ENCODE data around the gene GRK5.

Gene GRK5

GRCh38 chr10:119318411-119319160 lies 111.2 kb downstream of the GRK5 start:
- no peak for DNase-seq (ENCODE audit: extremely low spot score)
- TF ChIP-seq L3MBTL2 (conservative IDR thresholded peaks at IDR 0.05) (no peak), NFRKB (IDR thresholded peaks at IDR 0.05) (no peak), LEF1 (IDR thresholded peaks at IDR 0.05; ENCODE audit: borderline replicate concordance) (no peak), HDGF (IDR thresholded peaks at IDR 0.05; ENCODE audit: borderline replicate concordance) (no peak), SUZ12 (IDR thresholded peaks at IDR 0.05) (no peak), ELF4 (IDR thresholded peaks at IDR 0.05) (no peak), ZNF384 (IDR thresholded peaks at IDR 0.05) (no peak), CTBP1 (IDR thresholded peaks at IDR 0.05; ENCODE audit: borderline replicate concordance) (no peak), SP1 (IDR thresholded peaks at IDR 0.05) (no peak), PKNOX1 (IDR thresholded peaks at IDR 0.05) (no peak), BHLHE40 (IDR thresholded peaks at IDR 0.05; ENCODE audit: borderline replicate concordance) (no peak), FOXK2 (IDR thresholded peaks at IDR 0.05) (no peak), FOXA1 (IDR thresholded peaks at IDR 0.05) (no peak)
- ChIA-PET CTCF (no interaction called here), POLR2A (no interaction called here)

GRCh38 chr10:119319161-119319919 lies 112.0 kb downstream of the GRK5 start:
- TF ChIP-seq BHLHE40 (IDR thresholded peaks at IDR 0.05; ENCODE audit: borderline replicate concordance) (no peak), SP1 (IDR thresholded peaks at IDR 0.05) (no peak), ARNT (IDR thresholded peaks at IDR 0.05) (no peak), SUZ12 (IDR thresholded peaks at IDR 0.05) (no peak), TARDBP (IDR thresholded peaks at IDR 0.05) (no peak), FOXM1 (IDR thresholded peaks at IDR 0.05; ENCODE audit: borderline replicate concordance) (no peak), CTBP1 (IDR thresholded peaks at IDR 0.05; ENCODE audit: borderline replicate concordance) (no peak), NFRKB (IDR thresholded peaks at IDR 0.05) (no peak), L3MBTL2 (conservative IDR thresholded peaks at IDR 0.05) (no peak), FOXK2 (IDR thresholded peaks at IDR 0.05) (no peak), ELF4 (IDR thresholded peaks at IDR 0.05) (no peak), PKNOX1 (IDR thresholded peaks at IDR 0.05) (no peak), FOXA1 (IDR thresholded peaks at IDR 0.05) (no peak), ZNF384 (IDR thresholded peaks at IDR 0.05) (no peak), LEF1 (IDR thresholded peaks at IDR 0.05; ENCODE audit: borderline replicate concordance) (no peak), HDGF (IDR thresholded peaks at IDR 0.05; ENCODE audit: borderline replicate concordance) (no peak)
- CTCF ChIA-PET = no interaction called here
- POLR2A ChIA-PET = no interaction called here
- no peak for DNase-seq (ENCODE audit: extremely low spot score)

- no peak for TF ChIP-seq ELF4 (IDR thresholded peaks at IDR 0.05)
- no peak for TF ChIP-seq NFRKB (IDR thresholded peaks at IDR 0.05)
- no peak for TF ChIP-seq BHLHE40 (IDR thresholded peaks at IDR 0.05; ENCODE audit: borderline replicate concordance)
- no peak for TF ChIP-seq FOXM1 (IDR thresholded peaks at IDR 0.05; ENCODE audit: borderline replicate concordance)
- no peak for TF ChIP-seq ZNF384 (IDR thresholded peaks at IDR 0.05)
- TF ChIP-seq SP1 (IDR thresholded peaks at IDR 0.05) = no peak
- TF ChIP-seq TARDBP (IDR thresholded peaks at IDR 0.05) = no peak
- TF ChIP-seq FOXA1 (IDR thresholded peaks at IDR 0.05) = no peak
- TF ChIP-seq L3MBTL2 (conservative IDR thresholded peaks at IDR 0.05) = no peak
- no peak for DNase-seq (ENCODE audit: extremely low spot score)
- CTCF ChIA-PET = no interaction called here
- POLR2A ChIA-PET = no interaction called here
Measured at GRCh38 chr10:119319920-119320258, 112.5 kb downstream of the GRK5 start.

- CTCF ChIA-PET = interaction anchor here (0.6 kb wide), 1 partner anchor 11 kb away, joined by 3 read pairs; no protein-coding TSS in a partner anchor
- no peak for DNase-seq (ENCODE audit: extremely low spot score)
- TF ChIP-seq BHLHE40 (IDR thresholded peaks at IDR 0.05; ENCODE audit: borderline replicate concordance) (no peak), FOXA1 (IDR thresholded peaks at IDR 0.05) (no peak), TARDBP (IDR thresholded peaks at IDR 0.05) (no peak), HDGF (IDR thresholded peaks at IDR 0.05; ENCODE audit: borderline replicate concordance) (no peak), ZNF384 (IDR thresholded peaks at IDR 0.05) (no peak), ARNT (IDR thresholded peaks at IDR 0.05) (no peak), L3MBTL2 (conservative IDR thresholded peaks at IDR 0.05) (no peak), NFRKB (IDR thresholded peaks at IDR 0.05) (no peak)
- POLR2A ChIA-PET = no interaction called here
Measured at GRCh38 chr10:119320981-119321380, 113.6 kb downstream of the GRK5 start.

- CTCF ChIA-PET = interaction anchor here (0.5 to 0.6 kb wide), 3 partner anchors 33 to 1662 kb away, joined by 3 read pairs; no protein-coding TSS in a partner anchor
- no peak for TF ChIP-seq CTBP1 (IDR thresholded peaks at IDR 0.05; ENCODE audit: borderline replicate concordance)
- TF ChIP-seq HDGF (IDR thresholded peaks at IDR 0.05; ENCODE audit: borderline replicate concordance) = no peak
- TF ChIP-seq FOXA1 (IDR thresholded peaks at IDR 0.05) = no peak
- no peak for TF ChIP-seq ARNT (IDR thresholded peaks at IDR 0.05)
- no peak for TF ChIP-seq ELF4 (IDR thresholded peaks at IDR 0.05)
- DNase-seq (ENCODE audit: extremely low spot score) = no peak
- POLR2A ChIA-PET = interaction anchor here (0.6 to 1.2 kb wide), 2 partner anchors 8 to 326 kb away, joined by 3 read pairs; no protein-coding TSS in a partner anchor
Measured at GRCh38 chr10:119323085-119324016, 116.0 kb downstream of the GRK5 start.

GRCh38 chr10:119325131-119325530 lies 117.8 kb downstream of the GRK5 start:
- ChIA-PET CTCF (no interaction called here), POLR2A (no interaction called here)
- DNase-seq (ENCODE audit: extremely low spot score) = no peak
- no peak for TF ChIP-seq FOXK2 (IDR thresholded peaks at IDR 0.05)
- no peak for TF ChIP-seq ARNT (IDR thresholded peaks at IDR 0.05)
- no peak for TF ChIP-seq LEF1 (IDR thresholded peaks at IDR 0.05; ENCODE audit: borderline replicate concordance)
- TF ChIP-seq TARDBP (IDR thresholded peaks at IDR 0.05) = no peak
- TF ChIP-seq HDGF (IDR thresholded peaks at IDR 0.05; ENCODE audit: borderline replicate concordance) = no peak
- TF ChIP-seq PKNOX1 (IDR thresholded peaks at IDR 0.05) = no peak
- TF ChIP-seq SUZ12 (IDR thresholded peaks at IDR 0.05) = no peak
- TF ChIP-seq FOXA1 (IDR thresholded peaks at IDR 0.05) = no peak
- no peak for TF ChIP-seq NFRKB (IDR thresholded peaks at IDR 0.05)
- no peak for TF ChIP-seq ZNF384 (IDR thresholded peaks at IDR 0.05)

All from HEK293T (cell line).